ENCODE measurements around the gene RAI14.
A peak's percentile ranks its signal among the peaks of the same experiment; 100 is the strongest.

Gene RAI14

DNA sequence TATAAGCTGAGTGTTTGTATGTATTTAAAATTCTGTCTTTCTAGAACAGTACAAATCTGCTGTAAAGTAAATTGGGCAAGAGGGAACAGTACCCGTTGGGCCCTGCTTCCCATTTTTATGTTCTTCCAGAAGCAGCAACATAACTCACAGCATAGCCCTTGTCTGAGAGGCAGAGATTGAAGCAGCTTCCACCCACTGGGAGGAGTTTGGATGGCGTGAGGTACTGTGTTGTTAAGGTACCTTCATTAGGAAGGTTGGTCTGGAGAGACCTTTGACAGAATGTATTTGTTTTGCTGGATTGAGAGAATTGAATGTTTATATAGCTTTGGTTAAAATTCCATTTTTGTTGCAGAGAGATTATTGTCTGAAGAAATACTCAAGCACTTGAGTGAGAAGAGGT lies 24.8 kb downstream of the RAI14 start:
- no peak for DNase-seq

DNA sequence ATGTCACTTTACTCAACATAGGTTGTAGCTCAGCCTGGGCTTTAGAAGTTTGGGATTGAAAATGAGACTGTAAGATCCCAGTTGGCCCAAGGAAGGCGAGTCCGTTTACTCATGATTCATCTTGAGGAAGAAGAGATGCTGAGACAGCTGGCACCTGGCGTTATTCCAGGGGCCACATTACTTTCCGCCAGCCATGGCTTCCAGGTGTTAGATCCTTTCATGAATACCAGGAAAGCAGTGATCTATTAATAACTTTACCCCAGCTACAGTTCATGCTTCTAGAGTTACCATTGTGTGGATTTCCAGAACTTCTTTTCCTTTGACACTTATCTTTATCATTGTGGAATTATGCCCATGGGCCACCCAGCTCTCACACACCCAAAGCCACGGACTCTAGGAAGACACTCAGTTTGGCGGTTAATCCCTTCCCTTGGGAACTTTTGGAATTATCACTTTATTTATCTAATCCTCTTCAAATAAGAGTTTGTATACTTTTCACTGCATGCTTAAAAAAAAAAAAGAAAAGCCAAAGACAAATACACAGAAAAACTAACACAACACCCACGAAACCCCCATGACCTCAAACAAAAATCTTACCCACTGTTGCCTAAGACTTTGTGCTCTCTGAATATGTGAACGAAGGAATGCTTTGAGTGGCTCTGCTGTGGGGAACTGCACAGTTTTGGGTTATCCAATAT lies 26.9 kb downstream of the RAI14 start:
- DNase-seq = no peak

DNA sequence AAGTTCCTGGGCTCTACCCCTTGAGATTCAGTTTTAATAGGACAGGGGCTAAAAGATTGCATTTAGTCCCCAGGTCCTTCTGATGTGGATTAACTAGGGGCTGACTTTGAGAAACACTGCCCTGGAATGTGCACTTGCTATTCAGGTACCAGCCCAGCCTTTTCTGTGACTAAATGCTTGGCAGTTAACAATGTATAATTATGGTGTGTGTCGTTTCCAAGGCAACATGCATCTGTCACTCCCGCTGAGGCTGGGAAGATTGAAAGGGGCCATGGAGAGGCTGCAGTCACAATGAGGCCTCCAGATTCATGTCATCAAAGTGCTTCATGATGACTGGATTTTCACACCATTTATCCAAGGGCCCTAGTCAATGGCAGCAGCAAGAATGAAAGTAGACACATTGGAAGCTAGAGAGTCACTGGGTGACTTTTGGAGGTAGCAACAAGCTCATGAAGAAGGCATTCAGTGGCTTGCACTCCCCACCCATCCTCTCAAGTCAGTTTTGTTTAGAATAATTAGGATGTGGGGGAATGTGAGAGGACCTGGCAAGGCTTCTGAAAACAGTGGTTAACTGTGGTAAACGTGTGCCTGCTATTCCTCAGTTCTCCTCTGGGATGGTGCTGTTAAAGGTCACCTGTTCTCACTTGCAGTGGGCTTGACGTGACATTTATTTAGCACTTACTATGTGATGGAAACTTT lies 28.3 kb downstream of the RAI14 start:
- DNase-seq = peak; percentile 71

DNA sequence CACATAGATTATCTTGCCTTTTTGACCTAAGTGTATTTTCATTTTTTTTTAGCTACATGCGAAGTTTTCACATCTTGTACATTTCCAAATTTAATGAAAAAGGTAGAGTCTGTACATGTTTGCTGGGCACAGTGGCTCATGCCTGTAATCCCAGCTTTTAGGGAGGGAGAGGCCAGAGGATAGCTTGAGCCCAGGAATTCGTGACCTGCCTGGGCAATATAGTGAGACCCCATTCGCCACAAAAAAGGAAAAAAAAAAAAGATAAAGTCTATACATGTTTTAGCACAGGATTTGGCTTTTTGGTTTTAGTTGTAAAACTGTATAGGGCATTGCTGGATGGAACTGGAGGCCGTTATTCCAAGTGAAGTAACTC lies 28.8 kb downstream of the RAI14 start:
- no peak for DNase-seq

DNA sequence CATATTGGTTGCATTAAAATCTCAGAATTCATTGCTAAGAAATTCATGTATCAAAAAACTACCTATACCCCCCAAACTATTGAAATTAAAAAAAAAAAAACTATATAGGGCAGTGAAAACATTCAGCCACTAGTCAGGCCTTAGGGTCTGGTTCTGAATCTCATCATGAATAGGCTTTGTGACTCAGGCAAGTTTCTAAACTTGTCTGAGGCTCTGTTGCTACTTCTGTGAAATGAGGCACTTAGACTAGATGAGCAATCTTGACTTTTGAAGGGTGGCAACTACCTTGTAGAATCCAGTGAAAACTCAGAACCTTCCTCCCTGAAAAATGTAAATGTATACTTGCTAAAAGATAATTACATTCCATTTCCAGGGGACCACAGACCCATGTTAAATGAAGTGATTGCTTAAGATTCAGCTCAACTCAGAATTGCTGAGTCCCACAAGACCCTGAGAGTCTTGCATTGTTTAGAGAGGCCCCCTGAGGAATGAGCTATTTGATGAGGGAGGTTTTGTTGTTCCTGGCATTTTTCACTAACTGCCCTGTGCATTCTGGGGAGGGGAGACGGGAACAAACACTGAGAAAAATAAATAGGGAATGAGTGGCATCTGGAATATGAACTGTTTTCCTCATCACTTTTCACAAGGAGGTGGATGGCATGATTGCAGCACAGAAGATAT lies 29.5 kb downstream of the RAI14 start:
- peak; percentile 79 for DNase-seq

DNA sequence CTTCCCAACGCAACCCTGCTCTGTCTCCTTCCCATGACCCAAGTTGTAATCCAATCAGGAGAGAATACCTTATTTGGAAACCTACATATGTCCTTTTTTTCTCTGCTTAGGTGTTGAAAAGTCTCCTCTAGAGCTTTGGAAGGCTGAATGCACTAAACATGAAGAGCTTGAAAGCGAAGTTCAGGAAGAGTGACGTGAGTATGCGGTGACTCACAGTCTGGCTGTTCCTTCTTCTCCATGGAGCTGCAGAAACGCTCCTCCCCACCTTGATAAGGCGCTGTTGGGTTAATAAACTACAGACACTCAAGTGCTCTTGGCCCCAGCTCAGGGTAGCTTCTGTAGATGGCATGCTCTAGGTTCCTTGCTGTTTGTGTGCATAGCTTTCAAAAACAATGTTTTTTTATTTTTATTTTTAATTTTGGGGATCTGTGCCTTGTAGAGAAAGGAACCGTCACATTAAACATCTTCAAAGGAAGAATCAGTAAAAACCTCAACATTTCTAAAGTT lies 30.7 kb downstream of the RAI14 start:
- DNase-seq = peak; percentile 97

DNA sequence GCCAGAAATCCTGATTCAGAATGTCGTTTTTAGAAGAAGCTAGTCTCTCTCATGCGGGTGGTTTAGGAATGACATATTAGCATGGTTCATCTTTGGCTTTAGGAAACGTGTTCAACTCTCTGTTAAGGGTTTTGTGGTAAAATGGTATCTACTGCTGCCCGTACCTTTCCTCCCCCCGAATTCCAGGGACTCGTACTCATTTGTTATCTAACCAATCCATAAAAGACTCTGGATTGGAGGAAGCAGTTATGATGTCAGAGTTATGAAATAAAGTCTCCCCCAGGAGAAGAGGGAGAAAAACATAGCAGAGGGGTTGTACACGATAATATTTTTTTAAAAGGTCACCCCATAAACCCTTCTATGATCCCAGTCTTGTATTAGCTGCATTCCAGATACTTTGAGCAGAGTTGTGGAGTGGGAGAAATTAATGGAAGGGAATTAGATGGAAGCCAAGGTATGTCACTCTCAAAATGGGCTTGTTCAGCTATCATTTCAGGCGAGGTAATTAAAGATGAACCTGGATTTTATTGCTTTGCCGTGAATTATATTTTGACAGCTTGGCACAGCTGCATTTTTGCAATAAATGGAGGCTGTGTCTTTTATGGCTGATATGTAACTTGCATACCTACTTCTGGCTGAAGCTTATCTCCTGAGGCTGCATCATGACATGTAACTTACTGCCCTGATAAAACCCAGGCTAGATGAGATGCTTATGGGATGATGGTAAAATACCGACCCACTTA lies 31.3 kb downstream of the RAI14 start:
- DNase-seq = peak; percentile 93

DNA sequence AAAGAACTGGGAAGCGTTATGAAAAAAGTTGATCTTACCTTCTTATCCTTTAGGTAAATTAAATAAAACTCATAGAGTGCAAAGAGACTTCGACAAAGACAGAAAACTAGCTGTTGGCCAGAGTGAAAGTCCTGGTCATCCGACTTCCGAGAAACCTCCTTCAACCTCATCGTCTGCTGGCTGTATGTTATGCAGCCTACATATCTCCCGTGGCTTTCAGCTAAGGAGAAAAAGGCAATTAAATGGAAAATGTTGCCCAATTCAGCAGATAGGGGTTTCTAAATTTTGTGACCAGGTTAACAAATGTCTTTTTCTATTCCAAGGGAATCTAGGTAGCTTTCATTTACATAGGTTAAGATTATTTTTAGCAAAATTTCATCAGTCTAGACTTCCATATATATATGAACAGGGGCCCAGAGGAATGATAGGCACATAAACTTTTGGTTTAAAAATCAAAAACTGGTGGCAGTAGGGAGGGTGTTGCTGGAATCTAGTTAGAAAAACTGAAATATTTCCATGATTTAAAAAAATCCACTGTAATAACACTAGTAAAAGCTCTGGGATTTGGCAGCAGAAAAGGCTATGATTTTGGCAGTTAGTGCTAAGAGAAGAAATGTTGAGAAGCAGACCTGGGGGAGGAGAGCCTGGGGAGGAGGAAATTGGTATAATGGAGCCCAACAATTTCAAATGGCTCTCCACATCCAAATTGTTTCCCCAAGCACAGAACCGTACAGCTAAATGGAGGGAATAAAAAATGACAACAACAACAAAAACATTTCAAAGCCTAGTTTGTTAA lies 32.1 kb downstream of the RAI14 start:
- no peak for DNase-seq

DNA sequence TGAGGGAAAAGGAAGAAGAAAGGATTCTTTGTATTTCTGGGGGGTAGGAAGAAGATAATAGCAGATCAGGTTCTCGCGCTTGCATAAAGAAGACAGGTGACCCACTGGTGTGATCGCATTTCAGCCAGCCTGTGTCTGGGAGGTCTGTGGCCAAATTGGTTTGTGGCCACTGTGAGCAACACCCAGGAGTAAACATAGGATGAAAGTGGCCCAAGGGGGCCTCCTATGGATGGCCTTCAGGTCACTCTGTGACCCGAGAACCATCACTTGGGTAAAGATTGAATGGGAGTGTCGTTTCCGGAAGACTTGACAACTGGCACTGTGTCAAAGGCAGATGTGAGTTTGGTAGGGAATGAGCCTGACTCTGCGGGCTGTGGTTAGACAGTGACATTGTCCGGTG lies 34.2 kb downstream of the RAI14 start:
- no peak for DNase-seq

DNA sequence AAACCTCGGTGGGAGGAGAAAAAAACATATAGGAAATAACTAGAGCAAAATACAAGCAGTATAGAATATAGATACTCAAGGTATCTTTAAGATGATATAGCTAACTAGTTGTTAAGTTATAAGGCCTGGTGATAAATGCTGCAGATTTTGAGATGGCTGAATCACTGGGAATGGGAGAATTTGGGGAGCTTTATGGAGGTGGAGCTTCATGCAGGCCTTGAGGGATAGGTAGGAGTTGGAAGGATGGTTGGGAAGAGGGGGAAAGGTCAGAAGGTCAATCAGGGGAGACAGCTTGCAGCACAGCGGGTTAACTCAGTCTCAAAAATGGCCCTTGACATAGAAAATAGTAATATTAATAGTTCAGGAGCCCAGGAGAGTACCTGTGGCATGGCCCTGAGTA lies 34.8 kb downstream of the RAI14 start:
- no peak for DNase-seq

DNA sequence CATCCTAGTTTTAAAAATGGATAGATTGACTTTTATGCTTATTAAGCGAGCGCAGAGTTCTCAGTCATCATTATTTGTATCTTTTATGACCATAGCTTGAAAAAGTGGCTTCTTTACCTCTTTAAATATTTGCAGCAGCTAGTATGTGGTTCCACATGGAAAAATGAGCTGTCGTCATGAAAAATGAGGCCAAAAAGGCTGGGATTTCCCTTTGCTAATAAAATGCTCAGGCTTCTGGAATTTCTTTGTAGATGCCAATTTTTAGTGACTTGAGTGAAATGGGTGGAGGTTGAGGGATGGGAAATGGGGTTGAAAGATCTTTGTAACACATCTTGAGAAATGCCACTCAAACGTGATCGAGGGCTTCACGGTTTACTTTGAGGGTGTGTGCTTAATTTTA lies 35.2 kb downstream of the RAI14 start:
- peak; percentile 82 for DNase-seq

DNA sequence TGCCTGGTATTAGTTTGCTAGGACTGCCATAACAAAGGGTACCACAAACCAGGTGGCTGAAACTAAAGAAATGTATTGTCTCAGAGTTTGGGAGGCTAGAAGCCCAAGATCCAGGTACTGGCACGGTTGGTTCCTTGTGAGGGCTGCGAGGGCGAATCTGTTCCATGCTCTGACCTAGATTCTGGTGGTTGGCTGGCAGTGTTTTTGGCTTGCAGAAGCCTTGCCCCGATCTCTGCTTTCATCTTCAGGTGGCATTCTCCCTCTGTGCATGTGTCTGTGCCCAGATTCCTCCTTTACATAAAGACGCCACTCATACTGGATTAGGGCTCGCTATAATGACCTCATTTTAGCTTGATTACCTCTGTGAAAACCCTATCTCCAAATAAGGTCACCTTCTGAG lies 36.7 kb downstream of the RAI14 start:
- DNase-seq = no peak

DNA sequence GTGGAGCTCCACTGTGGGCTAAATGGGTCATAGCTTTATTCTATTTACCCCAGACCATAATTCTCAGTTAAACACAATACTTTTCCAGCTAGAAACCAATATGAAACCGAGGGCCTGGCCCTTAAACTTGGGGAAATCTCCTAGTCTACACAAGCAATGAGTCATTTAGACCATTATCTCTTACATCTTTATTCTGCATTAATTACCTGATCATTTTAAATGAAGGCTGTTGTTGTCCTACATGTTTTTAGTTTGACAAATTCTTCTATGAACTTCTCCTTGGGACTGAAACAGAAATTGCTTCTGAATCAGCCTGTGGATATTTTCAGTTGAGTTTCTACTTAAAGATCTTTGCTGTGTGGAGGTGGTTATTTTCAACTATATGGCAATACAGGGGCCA lies 37.9 kb downstream of the RAI14 start:
- no peak for DNase-seq

DNA sequence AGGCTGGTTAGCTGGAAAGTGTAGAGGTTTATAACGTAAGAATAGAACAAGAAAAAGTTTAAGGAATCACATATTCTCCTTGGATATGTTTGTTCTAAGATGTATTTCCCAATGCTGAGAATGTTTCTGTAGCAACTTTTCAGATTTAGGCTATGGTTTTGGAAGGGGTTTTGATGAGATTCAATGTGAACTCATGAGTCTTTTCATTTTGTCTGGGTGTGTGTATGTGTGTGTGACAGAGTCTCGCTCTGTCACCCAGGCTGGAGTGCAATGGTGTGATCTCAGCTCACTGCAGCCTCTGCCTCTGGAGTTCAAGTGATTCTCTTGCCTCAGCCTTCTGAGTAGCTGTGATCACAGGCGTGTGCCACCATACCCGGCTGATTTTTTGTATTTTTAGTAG lies 38.6 kb downstream of the RAI14 start:
- no peak for DNase-seq

DNA sequence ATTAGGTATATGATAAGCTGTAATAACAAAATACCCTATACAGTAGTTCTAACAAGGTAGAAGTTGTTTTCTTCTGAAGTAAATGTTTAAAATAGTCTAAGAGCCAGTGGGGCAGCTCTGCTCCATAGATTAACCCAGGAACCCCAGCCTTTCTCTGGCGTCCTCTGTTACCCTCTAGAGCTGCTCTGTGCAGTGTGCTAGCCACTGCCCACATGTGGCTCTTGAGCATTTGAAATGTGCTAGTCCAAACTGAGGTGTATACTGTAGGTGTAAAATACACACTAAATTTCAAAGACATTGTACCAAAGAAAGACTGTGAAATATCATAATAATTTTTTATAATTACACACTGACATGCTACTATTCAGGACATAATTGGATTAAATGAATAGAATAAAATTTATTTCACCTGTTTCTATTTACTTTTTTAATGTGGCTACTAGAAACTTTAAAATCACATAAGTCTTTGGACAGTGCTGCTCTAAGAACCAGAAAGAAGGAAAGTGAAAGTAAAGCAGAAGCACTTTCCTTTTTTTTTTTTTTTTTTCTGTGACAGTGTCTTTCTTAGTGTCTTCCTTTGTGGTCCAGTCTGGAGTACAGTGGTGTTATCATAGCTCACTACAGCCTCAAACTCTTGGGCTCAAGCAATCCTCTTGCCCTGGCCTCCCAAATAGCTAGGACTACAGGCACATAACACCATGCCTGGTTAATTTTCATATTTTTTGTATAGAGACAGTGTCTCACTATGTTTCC lies 39.3 kb downstream of the RAI14 start:
- DNase-seq = no peak

DNA sequence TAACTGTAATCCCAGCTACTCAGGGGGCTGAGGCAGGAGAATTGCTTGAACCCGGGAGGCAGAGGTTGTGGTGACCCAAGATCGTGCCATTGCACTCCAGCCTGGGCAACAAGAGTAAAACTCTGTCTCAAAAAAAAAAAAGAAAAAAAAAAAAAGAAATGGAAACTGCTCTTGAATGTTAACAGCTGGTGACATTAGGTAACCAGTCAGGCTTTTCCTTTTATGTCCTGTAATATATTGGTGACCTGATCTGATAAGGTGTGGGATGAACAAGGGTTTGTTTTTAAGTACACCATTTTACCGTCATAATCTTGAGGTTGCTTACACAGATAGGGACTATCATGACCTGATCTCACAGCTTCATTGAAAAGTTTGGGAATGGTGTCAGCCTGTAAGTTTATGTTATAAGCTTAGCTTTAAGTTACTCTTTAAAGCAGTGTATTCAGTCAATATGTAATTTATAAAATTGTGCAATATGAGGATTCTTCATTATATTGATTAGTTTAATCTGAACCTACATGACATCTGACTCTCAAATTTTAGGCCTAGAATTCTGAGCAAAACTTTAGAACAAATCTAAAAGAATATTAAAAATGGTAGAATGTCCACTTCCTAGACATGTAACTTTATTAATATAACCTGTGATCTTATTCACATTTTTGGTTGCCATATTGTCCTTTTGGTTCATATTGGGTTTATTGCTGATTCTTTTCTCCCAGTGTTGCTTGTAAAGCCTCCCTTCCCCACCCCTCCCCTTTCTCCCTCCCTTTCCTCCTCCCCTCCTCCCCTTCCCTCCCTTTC lies 41.4 kb downstream of the RAI14 start:
- no peak for DNase-seq

DNA sequence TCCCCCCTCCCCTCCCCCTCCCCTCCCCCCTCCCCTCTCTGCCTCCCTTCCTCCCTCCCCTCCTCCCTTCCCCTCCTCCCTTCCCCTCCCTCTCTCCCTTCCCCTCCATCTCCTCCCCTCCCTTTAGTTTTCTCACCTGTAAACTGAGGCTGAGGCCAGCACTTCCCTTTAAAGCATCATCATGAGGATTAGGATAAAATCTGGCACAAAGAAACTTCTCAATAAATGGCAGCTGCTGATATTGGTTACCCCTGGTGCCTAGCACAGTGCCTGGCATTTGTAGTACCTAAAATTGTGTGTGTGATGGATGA lies 41.9 kb downstream of the RAI14 start:
- no peak for DNase-seq

DNA sequence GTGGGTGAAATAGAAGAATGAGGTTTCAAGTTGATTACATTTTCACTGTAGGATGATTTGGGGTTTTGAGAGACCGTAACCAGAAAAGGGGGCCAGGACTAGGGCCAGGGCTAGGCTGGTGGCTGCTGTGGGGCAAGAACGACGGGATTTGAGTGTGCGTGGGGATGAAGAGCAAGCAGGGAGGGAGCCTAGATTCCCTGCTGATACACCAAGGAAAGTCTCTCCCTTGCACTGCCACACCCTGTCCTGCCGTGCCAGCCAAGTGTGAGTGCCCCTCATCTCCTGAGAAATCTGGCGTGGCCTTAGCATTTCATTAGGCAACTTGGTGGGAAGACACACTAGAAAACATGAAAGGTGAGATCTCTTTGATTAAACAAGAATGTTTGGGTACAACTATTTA lies 42.6 kb downstream of the RAI14 start:
- DNase-seq = no peak

DNA sequence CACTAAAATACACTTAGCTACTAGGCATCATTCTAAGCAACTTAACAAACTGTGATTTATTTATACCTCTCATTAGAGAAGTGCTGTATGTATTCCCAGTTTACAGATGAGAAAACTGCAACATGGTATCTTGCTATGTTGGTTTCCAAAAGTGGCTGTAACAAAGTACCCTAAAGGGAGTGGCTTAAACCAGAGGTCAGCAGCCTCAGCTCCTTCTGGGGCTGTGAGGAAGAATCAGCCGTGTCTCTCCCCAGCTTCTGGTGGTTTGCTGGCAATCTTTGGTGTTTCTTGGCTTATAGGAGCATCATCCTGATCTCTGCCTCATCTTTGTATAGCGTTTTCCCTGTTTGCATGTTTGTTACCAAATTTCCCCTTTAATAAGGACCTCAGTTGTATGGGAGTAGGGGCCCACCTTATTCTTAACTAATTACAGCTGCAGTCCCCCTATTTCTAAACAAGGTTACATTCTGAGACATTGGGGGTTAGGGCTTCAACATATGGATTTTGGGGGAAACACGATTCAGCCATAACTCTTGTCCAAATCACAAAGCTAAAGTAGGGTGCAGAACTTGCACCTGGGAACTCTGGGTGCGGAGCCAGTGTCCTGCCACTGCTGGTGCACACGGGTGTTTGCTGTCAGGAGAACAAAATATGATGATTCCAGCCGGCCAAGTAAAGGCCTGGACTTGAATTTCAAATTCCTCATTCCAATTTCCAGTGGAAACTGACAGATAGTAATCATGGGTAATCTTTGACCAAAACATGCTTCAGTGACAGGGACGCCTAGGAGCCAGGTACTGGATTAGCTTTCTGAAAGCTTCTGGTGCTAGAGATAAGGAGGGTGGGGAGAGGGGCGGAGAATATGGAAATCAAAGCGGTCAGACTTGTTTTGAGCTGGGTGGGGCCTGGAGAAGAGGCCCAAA lies 43.3 kb downstream of the RAI14 start:
- no peak for DNase-seq

DNA sequence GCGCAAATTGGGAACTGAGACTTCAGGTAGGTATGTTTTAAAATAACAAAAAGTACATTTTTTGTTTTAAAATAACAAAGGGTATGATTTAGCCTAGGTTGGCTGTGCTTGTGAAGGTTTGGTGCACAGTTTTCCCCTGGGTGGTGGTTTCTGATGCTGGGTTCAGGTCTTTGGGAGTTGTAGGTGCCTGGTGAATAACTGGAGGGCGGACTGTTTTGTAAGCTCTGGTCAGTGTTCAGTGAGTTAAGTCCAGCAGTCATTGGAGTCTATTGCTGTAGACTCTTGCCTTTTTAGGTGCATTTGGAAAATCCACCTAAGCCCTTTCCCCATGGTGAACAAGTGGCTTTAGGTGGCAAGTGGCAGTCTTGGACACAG lies 43.9 kb downstream of the RAI14 start:
- DNase-seq = no peak

Data from fibroblast of skin of right quadriceps (primary cell).